Endodermal cell (in vitro differentiated cells): ENCODE measurements around the gene CUEDC1. TPM values are rescaled to one million over a fixed set of nuclear protein-coding genes. Genes with fewer than 3 reads are reported as not detected.

Experiments
- DNase-seq: peaks from one replicate; pipeline ENCODE4 v3.0.0-alpha.2; 2017
- H3K27ac ChIP-seq: 2 replicates; pipeline ENCODE4 v1.5.1; 2013; ENCODE audit warnings: mild to moderate bottlenecking, low read depth, low read length, moderate library complexity
- H3K27me3 ChIP-seq: 2 replicates; pipeline ENCODE4 v1.6.1; 2013; ENCODE audit warnings: mild to moderate bottlenecking, low read length, moderate library complexity; ENCODE audit not compliant: insufficient read depth, control insufficient read depth, poor library complexity, severe bottlenecking
- H3K36me3 ChIP-seq: 2 replicates; pipeline ENCODE4 v1.7.0; 2013; ENCODE audit warnings: mild to moderate bottlenecking, low read length, moderate library complexity; ENCODE audit not compliant: control insufficient read depth, insufficient read depth
- H3K4me1 ChIP-seq: one replicate; pipeline ENCODE4 v1.7.0; 2013; ENCODE audit warnings: low read length; ENCODE audit not compliant: control insufficient read depth, insufficient read depth
- H3K4me3 ChIP-seq: 2 replicates; pipeline ENCODE4 v1.5.1; 2013; ENCODE audit warnings: mild to moderate bottlenecking, low read length, moderate library complexity
- H3K9ac ChIP-seq: 2 replicates; pipeline ENCODE4 v1.6.1; 2013; ENCODE audit warnings: mild to moderate bottlenecking, low read length, moderate library complexity; ENCODE audit not compliant: poor library complexity, severe bottlenecking; ENCODE audit errors: extremely low read depth
- H3K9me3 ChIP-seq: 2 replicates; pipeline ENCODE4 v1.6.1; 2013; ENCODE audit warnings: mild to moderate bottlenecking, low read length, moderate library complexity; ENCODE audit not compliant: control insufficient read depth
- H3K27ac Mint-ChIP-seq: 2 replicates; pipeline ENCODE4 v1.8.0; 2020; ENCODE audit warnings: mixed read lengths
- H3K27me3 Mint-ChIP-seq: 2 replicates; pipeline ENCODE4 v1.8.0; 2021; ENCODE audit warnings: mild to moderate bottlenecking, mixed read lengths; ENCODE audit not compliant: insufficient read depth
- H3K36me3 Mint-ChIP-seq: 2 replicates; pipeline ENCODE4 v1.8.0; 2020; ENCODE audit warnings: low read depth, mixed read lengths
- H3K4me1 Mint-ChIP-seq: 2 replicates; pipeline ENCODE4 v1.8.0; 2020; ENCODE audit warnings: mixed read lengths
- H3K4me3 Mint-ChIP-seq: 2 replicates; pipeline ENCODE4 v1.8.0; 2020; ENCODE audit warnings: mild to moderate bottlenecking, moderate library complexity, mixed read lengths
- H3K9me3 Mint-ChIP-seq: 2 replicates; pipeline ENCODE4 v1.8.0; 2020; ENCODE audit warnings: mild to moderate bottlenecking, mixed read lengths
- WGBS, 2 experiments: methylation state at CpG; one replicate each; pipeline versions ENCODE4 v1.1.5 to v1.1.7; 2013; ENCODE audit warnings: missing lambda C conversion rate in 2 of 2, mixed read lengths in 1 of 2; ENCODE audit not compliant: insufficient coverage in 1 of 2, insufficient read length in 1 of 2; 5-methylcytosine and 5-hydroxymethylcytosine counted together
- total RNA-seq, 2 donors: library from RNA; stranded (reverse); fragmentation: NEBNext Ultra II Directional in 1 of 2; extraction: Animal tissue kit (Norgen Biotek cat#: 25700) in 1 of 2; gene quantifications; 2 replicates in 1 of 2; 3 replicates in 1 of 2; pipeline ENCODE4 v1.2.1, GENCODE V29; 2021
- TF ChIP-seq, protein P1 (sequence below): fragments of 200-600 bp; sonication (generic); conservative IDR thresholded peaks from 2 replicates; pipeline ENCODE4 v1.5.0; 2021; ENCODE audit warnings: antibody characterized with exemption, mild to moderate bottlenecking

The CUEDC1 gene
- total RNA-seq, 2 donors from 2014 or later: 11.0 to 18.7 TPM

DNA sequence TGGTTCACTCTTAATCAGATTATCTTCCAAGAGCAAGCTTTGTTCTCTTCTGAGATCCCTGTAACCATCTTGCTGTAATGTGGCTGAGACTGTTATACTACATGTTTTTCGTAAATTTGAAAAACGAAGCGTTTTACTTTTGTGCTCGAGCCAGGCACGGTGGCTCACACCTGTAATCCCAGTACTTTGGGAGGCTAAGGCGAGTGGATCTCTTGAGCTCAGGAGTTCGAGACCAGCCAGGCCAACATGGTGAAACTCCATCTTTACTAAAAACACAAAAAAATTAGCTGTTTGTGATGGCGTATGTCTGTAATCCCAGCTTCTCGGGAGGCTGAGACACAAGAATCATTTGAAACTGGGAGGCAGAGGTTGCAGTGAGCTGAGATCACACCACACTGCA is 7.8 kb downstream of the CUEDC1 start:
- H3K27ac ChIP-seq: no peak overlapping the region
- Mint-ChIP-seq H3K4me3 (no peak overlapping the region), H3K9me3 (no peaks in the 10 kb centered on the region), H3K27ac (no peak overlapping the region), H3K4me1 (peaks cover 31% of the 10 kb centered on the region), H3K36me3 (no peaks in the 10 kb centered on the region), H3K27me3 (no peaks in the 10 kb centered on the region)
- H3K4me3 ChIP-seq: no peak overlapping the region
- H3K27me3 ChIP-seq: no peaks in the 10 kb centered on the region
- WGBS, 2 experiments: 93 to 96% methylated on average over 7 to 9 of the region's 9 CpGs
- peaks cover 13% of the 10 kb centered on the region for H3K4me1 ChIP-seq
- H3K9ac ChIP-seq: no peak overlapping the region
- no peaks in the 10 kb centered on the region for H3K36me3 ChIP-seq
- DNase-seq: no peak
- TF ChIP-seq, protein P1, sequence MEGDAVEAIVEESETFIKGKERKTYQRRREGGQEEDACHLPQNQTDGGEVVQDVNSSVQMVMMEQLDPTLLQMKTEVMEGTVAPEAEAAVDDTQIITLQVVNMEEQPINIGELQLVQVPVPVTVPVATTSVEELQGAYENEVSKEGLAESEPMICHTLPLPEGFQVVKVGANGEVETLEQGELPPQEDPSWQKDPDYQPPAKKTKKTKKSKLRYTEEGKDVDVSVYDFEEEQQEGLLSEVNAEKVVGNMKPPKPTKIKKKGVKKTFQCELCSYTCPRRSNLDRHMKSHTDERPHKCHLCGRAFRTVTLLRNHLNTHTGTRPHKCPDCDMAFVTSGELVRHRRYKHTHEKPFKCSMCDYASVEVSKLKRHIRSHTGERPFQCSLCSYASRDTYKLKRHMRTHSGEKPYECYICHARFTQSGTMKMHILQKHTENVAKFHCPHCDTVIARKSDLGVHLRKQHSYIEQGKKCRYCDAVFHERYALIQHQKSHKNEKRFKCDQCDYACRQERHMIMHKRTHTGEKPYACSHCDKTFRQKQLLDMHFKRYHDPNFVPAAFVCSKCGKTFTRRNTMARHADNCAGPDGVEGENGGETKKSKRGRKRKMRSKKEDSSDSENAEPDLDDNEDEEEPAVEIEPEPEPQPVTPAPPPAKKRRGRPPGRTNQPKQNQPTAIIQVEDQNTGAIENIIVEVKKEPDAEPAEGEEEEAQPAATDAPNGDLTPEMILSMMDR: no peak
- no peaks in the 10 kb centered on the region for H3K9me3 ChIP-seq

DNA sequence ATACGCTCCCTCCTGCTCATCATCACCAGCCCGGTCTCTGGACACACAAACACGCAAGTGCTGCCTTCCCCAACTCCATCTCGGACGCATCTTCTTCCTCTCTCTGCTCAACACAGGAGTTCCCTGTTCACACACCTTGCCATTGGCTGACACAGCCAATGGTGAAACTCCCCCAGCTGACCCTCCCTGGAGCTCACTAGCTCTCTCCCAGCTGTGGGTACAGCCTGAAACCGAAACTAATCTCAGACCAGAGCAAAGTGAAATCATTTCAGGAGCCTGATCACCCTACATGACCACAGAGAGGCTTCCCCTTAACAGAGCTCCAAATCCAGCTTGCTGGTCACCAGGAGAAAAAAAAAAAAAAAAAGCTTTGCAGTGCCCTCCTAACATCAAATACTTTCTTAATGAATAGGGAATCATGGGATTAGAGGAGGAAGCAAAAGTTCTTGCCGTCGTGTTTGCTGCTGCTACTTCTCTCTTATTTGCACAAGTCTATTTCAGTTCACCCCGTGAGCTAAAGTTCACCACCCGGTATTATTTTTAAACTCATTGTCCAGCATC is 8.3 kb downstream of the CUEDC1 start:
- no peak overlapping the region for H3K4me3 Mint-ChIP-seq
- Histone ChIP-seq H3K9ac (no peak overlapping the region), H3K4me1 (peaks cover 13% of the 10 kb centered on the region), H3K9me3 (no peaks in the 10 kb centered on the region), H3K36me3 (no peaks in the 10 kb centered on the region), H3K4me3 (no peak overlapping the region), H3K27ac (no peak overlapping the region), H3K27me3 (no peaks in the 10 kb centered on the region)
- no peaks in the 10 kb centered on the region for H3K9me3 Mint-ChIP-seq
- H3K4me1 Mint-ChIP-seq: peaks cover 30% of the 10 kb centered on the region
- 83% methylated on average over 7 to 10 of the region's 10 CpGs for WGBS, 2 experiments
- no peak for DNase-seq
- TF ChIP-seq, protein P1: no peak
- H3K36me3 Mint-ChIP-seq: no peaks in the 10 kb centered on the region
- H3K27ac Mint-ChIP-seq: peak overlapping the region; percentile 24
- no peaks in the 10 kb centered on the region for H3K27me3 Mint-ChIP-seq

DNA sequence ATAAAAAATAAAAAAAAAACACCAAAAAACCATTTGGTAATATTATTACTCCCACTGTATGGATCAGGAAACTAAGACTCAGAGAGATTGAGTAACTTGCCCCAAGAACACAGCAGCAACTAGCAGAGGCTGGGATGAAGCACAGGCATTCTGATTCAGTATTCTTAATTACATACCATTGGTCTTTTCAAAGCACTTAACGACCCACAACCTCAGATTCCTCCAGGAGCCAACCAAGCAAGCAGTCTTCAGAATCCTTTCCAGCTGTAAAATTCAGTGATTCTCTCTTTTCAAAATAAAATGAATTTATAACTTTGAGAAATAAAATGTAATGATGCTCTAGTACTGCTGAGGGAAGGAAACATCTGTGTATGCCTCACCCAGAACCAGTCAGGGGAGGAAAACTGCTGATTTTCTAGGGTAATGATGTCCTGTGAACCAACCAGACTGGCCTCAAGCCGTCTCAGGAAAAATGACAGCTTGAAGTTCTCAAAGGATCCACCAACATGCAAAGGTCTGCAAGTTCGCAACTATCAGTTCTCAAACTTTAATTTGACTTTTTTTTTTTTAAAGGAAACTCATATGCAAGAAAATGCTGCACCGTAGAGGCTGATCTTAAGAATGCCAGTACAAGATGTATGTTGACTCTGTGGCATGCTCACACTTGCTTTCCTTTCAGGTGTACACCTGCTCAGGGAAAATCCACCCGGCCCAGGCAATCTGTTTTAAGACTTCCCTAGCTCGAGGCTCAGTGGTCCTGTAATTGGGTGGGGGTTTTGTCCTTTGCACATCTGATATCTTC is 9.0 kb downstream of the CUEDC1 start:
- H3K36me3 Mint-ChIP-seq: no peaks in the 10 kb centered on the region
- TF ChIP-seq, protein P1: no peak
- no peak overlapping the region for H3K4me3 Mint-ChIP-seq
- H3K9ac ChIP-seq: no peak overlapping the region
- no peaks in the 10 kb centered on the region for H3K9me3 ChIP-seq
- 85 to 92% methylated on average over 4 to 6 of the region's 6 CpGs for WGBS, 2 experiments
- H3K36me3 ChIP-seq: no peaks in the 10 kb centered on the region
- no peak overlapping the region for H3K4me3 ChIP-seq
- H3K4me1 Mint-ChIP-seq: peaks cover 31% of the 10 kb centered on the region
- no peak overlapping the region for H3K27ac Mint-ChIP-seq
- DNase-seq: no peak
- no peaks in the 10 kb centered on the region for H3K27me3 Mint-ChIP-seq
- H3K27ac ChIP-seq: no peak overlapping the region
- H3K27me3 ChIP-seq: no peaks in the 10 kb centered on the region
- H3K4me1 ChIP-seq: peaks cover 13% of the 10 kb centered on the region
- no peaks in the 10 kb centered on the region for H3K9me3 Mint-ChIP-seq
